Muscle of leg (tissue), 11 donors: Measurements from ENCODE around the gene UGT1A5. TPM values are rescaled to one million over a fixed set of nuclear protein-coding genes. Genes with fewer than 3 reads are reported as not detected.

Experiments used
- DNase-seq: peaks from one replicate; pipeline ENCODE4 v3.0.0; 2013
- H3K27ac ChIP-seq: one replicate; pipeline ENCODE4 v1.5.1; 2013; ENCODE audit warnings: mild to moderate bottlenecking, low read length, control low read depth
- H3K27me3 ChIP-seq: one replicate; pipeline ENCODE4 v1.6.1; 2013; ENCODE audit warnings: low read length; ENCODE audit not compliant: control insufficient read depth, insufficient read depth
- H3K36me3 ChIP-seq: one replicate; pipeline ENCODE4 v1.6.1; 2013; ENCODE audit warnings: low read length; ENCODE audit not compliant: control insufficient read depth, insufficient read depth
- H3K4me1 ChIP-seq: one replicate; pipeline ENCODE4 v1.6.1; 2013; ENCODE audit warnings: low read length; ENCODE audit not compliant: control insufficient read depth, insufficient read depth
- H3K4me3 ChIP-seq: one replicate; pipeline ENCODE4 v1.5.1; 2013; ENCODE audit warnings: low read length, control low read depth
- H3K9me3 ChIP-seq: replicated peaks from 2 replicates; pipeline ENCODE4 v1.6.1; 2013; ENCODE audit warnings: low read depth, low read length; ENCODE audit not compliant: control insufficient read depth
- WGBS: methylation state at CpG from one replicate; pipeline ENCODE4 v1.1.5; 2013; ENCODE audit warnings: missing lambda C conversion rate; ENCODE audit not compliant: insufficient coverage; 5-methylcytosine and 5-hydroxymethylcytosine counted together
- polyA plus RNA-seq, 8 donors: library from polyadenylated mRNA; unstranded; fragments of 120-200 nt; gene quantifications; one replicate each; pipeline versions ENCODE4 v1.2.1 to v1.2.3, GENCODE V29; 2013; ENCODE audit warnings: inconsistent platforms in 1 of 8, low replicate concordance in 1 of 8; ENCODE audit not compliant: insufficient read length in 8 of 8, insufficient read depth in 1 of 8
- total RNA-seq: library from RNA; stranded (reverse); fragments of 120-200 nt; gene quantifications from one replicate; pipeline ENCODE4 v1.2.4, GENCODE V29; 2013

Gene UGT1A5
- total and polyA plus RNA-seq, 9 donors = not detected

GRCh38 chr2:233807966-233808935, 95.5 kb downstream of the UGT1A5 start:
- Histone ChIP-seq H3K27ac (no peak overlapping the region), H3K9me3 (no peaks in the 10 kb centered on the region), H3K4me1 (no peaks in the 10 kb centered on the region), H3K36me3 (no peaks in the 10 kb centered on the region), H3K27me3 (peaks cover 11% of the 10 kb centered on the region), H3K4me3 (no peak overlapping the region)
- WGBS = 100% methylated on average over 3 of the region's 10 CpGs
- no peak for DNase-seq

GRCh38 chr2:233810385-233810784, 97.7 kb downstream of the UGT1A5 start:
- Histone ChIP-seq H3K9me3 (no peaks in the 10 kb centered on the region), H3K27ac (no peak overlapping the region), H3K36me3 (no peaks in the 10 kb centered on the region), H3K4me3 (no peak overlapping the region), H3K27me3 (peaks cover 7% of the 10 kb centered on the region), H3K4me1 (no peaks in the 10 kb centered on the region)
- WGBS = 77% methylated on average over 5 of the region's 6 CpGs
- no peak for DNase-seq

GRCh38 chr2:233811087-233811486, 98.4 kb downstream of the UGT1A5 start:
- no peaks in the 10 kb centered on the region for H3K4me1 ChIP-seq
- H3K27ac ChIP-seq = no peak overlapping the region
- 75% methylated on average over 3 of the region's 4 CpGs for WGBS
- H3K27me3 ChIP-seq = peaks cover 7% of the 10 kb centered on the region
- no peak for DNase-seq
- H3K9me3 ChIP-seq = no peaks in the 10 kb centered on the region
- no peaks in the 10 kb centered on the region for H3K36me3 ChIP-seq
- H3K4me3 ChIP-seq = no peak overlapping the region

- no peak overlapping the region for H3K4me3 ChIP-seq
- H3K27me3 ChIP-seq = peaks cover 7% of the 10 kb centered on the region
- 90% methylated on average over 6 of the region's 8 CpGs for whole genome bisulfite sequencing
- H3K4me1 ChIP-seq = no peaks in the 10 kb centered on the region
- no peak overlapping the region for H3K27ac ChIP-seq
- no peak for DNase-seq
- H3K36me3 ChIP-seq = no peaks in the 10 kb centered on the region
- H3K9me3 ChIP-seq = no peaks in the 10 kb centered on the region
Observed at GRCh38 chr2:233811732-233812131, 99.0 kb downstream of the UGT1A5 start.

- H3K4me1 ChIP-seq = no peaks in the 10 kb centered on the region
- H3K27ac ChIP-seq = no peak overlapping the region
- no peaks in the 10 kb centered on the region for H3K36me3 ChIP-seq
- no peak for DNase-seq
- no peak overlapping the region for H3K4me3 ChIP-seq
- H3K27me3 ChIP-seq = peaks cover 5% of the 10 kb centered on the region
- no peaks in the 10 kb centered on the region for H3K9me3 ChIP-seq
- WGBS = 83% methylated on average over 1 of the region's 3 CpGs
Observed at GRCh38 chr2:233813236-233814055, 100.7 kb downstream of the UGT1A5 start.

GRCh38 chr2:233814056-233814835, 101.5 kb downstream of the UGT1A5 start:
- no peak for DNase-seq
- WGBS = 80% methylated on average over 1 of the region's 2 CpGs

GRCh38 chr2:233815861-233816260, 103.2 kb downstream of the UGT1A5 start:
- no peaks in the 10 kb centered on the region for H3K9me3 ChIP-seq
- H3K4me3 ChIP-seq = no peak overlapping the region
- no peak overlapping the region for H3K27ac ChIP-seq
- DNase-seq = no peak
- no peaks in the 10 kb centered on the region for H3K4me1 ChIP-seq
- H3K27me3 ChIP-seq = no peaks in the 10 kb centered on the region
- no peaks in the 10 kb centered on the region for H3K36me3 ChIP-seq
- no CpG with 5 or more reads among the region's 6 CpGs for WGBS

More at GRCh38 chr2:233814056-233814835, 101.5 kb downstream of the UGT1A5 start:
- Histone ChIP-seq H3K27ac (no peak overlapping the region), H3K9me3 (no peaks in the 10 kb centered on the region), H3K36me3 (no peaks in the 10 kb centered on the region), H3K4me1 (no peaks in the 10 kb centered on the region), H3K27me3 (peaks cover 2% of the 10 kb centered on the region), H3K4me3 (no peak overlapping the region)

- Histone ChIP-seq H3K27me3 (no peaks in the 10 kb centered on the region), H3K27ac (no peak overlapping the region), H3K4me1 (no peaks in the 10 kb centered on the region), H3K9me3 (no peaks in the 10 kb centered on the region), H3K4me3 (no peak overlapping the region), H3K36me3 (no peaks in the 10 kb centered on the region)
- WGBS = 60% methylated on average over 2 of the region's 2 CpGs
- no peak for DNase-seq
Observed at GRCh38 chr2:233816334-233816733, 103.6 kb downstream of the UGT1A5 start.

GRCh38 chr2:233816771-233817170, 104.1 kb downstream of the UGT1A5 start:
- Histone ChIP-seq H3K27ac (no peak overlapping the region), H3K9me3 (no peaks in the 10 kb centered on the region), H3K4me3 (no peak overlapping the region), H3K36me3 (no peaks in the 10 kb centered on the region), H3K27me3 (no peaks in the 10 kb centered on the region), H3K4me1 (no peaks in the 10 kb centered on the region)
- WGBS = 80% methylated on average over 1 of the region's 4 CpGs
- DNase-seq = no peak
